ENCODE data around the gene SYVN1.
"Not testable (repeated sequence)": the region's sequence is repeated elsewhere in the genome, so short reads cannot be mapped to it uniquely, and the experiment has no call there.

Gene SYVN1

GRCh38 chr11:65128182-65129145 is 5.9 kb downstream of the SYVN1 start:
- FAIRE-seq = no peak

GRCh38 chr11:65127473-65128181 is 6.7 kb downstream of the SYVN1 start:
- DNase-seq (ENCODE audit: insufficient read length, low spot score) (no peak), FAIRE-seq (no peak)

More at GRCh38 chr11:65128182-65129145, 5.9 kb downstream of the SYVN1 start:
- no peak for DNase-seq (ENCODE audit: insufficient read length, low spot score)

- DNase-seq (ENCODE audit: insufficient read length, low spot score) (no peak), FAIRE-seq (no peak)
Observed at GRCh38 chr11:65126624-65127274, 7.6 kb downstream of the SYVN1 start.

GRCh38 chr11:65125197-65126056 is 8.9 kb downstream of the SYVN1 start:
- no peak for FAIRE-seq
- DNase-seq (ENCODE audit: insufficient read length, low spot score) = no peak

GRCh38 chr11:65124480-65125196 is 9.7 kb downstream of the SYVN1 start:
- no peak for FAIRE-seq
- no peak for DNase-seq (ENCODE audit: insufficient read length, low spot score)

- FAIRE-seq (peak; percentile 97), DNase-seq (ENCODE audit: insufficient read length, low spot score) (peak; percentile 96)
Observed at GRCh38 chr11:65121865-65122696, 12.2 kb downstream of the SYVN1 start, which contains the start of the genes FAU and MRPL49. TSS of gene FAU (minus strand) at chr11:65122134. CDS start at chr11:65121813, 321 bp downstream. TSS of gene MRPL49 (plus strand) at chr11:65122321. CDS start at chr11:65122347, 26 bp downstream.

GRCh38 chr11:65121447-65121864 is 12.9 kb downstream of the SYVN1 start:
- no peak for FAIRE-seq
- no peak for DNase-seq (ENCODE audit: insufficient read length, low spot score)

- no peak for FAIRE-seq
- DNase-seq (ENCODE audit: insufficient read length, low spot score) = no peak
Observed at GRCh38 chr11:65120831-65121230, 13.5 kb downstream of the SYVN1 start.

- FAIRE-seq (no peak), DNase-seq (ENCODE audit: insufficient read length, low spot score) (no peak)
Observed at GRCh38 chr11:65119670-65119995, 14.7 kb downstream of the SYVN1 start.

GRCh38 chr11:65118891-65119669 is 15.2 kb downstream of the SYVN1 start:
- not testable (repeated sequence) for DNase-seq (ENCODE audit: insufficient read length, low spot score); FAIRE-seq

- DNase-seq (ENCODE audit: insufficient read length, low spot score) (no peak), FAIRE-seq (no peak)
Observed at GRCh38 chr11:65118097-65118837, 16.1 kb downstream of the SYVN1 start.

- FAIRE-seq (peak; percentile 81), DNase-seq (ENCODE audit: insufficient read length, low spot score) (peak; percentile 90)
Observed at GRCh38 chr11:65117206-65118096, 16.9 kb downstream of the SYVN1 start, which contains the start of gene ZNHIT2. TSS of gene ZNHIT2 (minus strand) at chr11:65117701. CDS start at chr11:65117653, 48 bp downstream.

- DNase-seq (ENCODE audit: insufficient read length, low spot score) = no peak
- no peak for FAIRE-seq
Observed at GRCh38 chr11:65116370-65117205, 17.7 kb downstream of the SYVN1 start.

- DNase-seq (ENCODE audit: insufficient read length, low spot score) (no peak), FAIRE-seq (no peak)
Observed at GRCh38 chr11:65115361-65116082, 18.8 kb downstream of the SYVN1 start.

All from HTR-8/SVneo (cell line).